ENCODE measurements around the gene ZBTB46.

Gene ZBTB46

GRCh38 chr20:63745961-63746731, 84.9 kb downstream of the ZBTB46 start:
- Mint-ChIP-seq H3K4me3 (no peak overlapping the region), H3K36me3 (no peaks in the 10 kb centered on the region), H3K27me3 (no peaks in the 10 kb centered on the region), H3K4me1 (peaks cover 16% of the 10 kb centered on the region), H3K27ac (no peak overlapping the region), H3K9me3 (no peaks in the 10 kb centered on the region)

GRCh38 chr20:63745424-63745805, 85.6 kb downstream of the ZBTB46 start:
- Mint-ChIP-seq H3K27me3 (no peaks in the 10 kb centered on the region), H3K4me1 (peaks cover 10% of the 10 kb centered on the region), H3K36me3 (no peaks in the 10 kb centered on the region), H3K4me3 (no peak overlapping the region), H3K9me3 (no peaks in the 10 kb centered on the region), H3K27ac (no peak overlapping the region)

- Mint-ChIP-seq H3K4me3 (no peak overlapping the region), H3K36me3 (no peaks in the 10 kb centered on the region), H3K4me1 (peaks cover 10% of the 10 kb centered on the region), H3K27ac (no peak overlapping the region), H3K27me3 (no peaks in the 10 kb centered on the region), H3K9me3 (no peaks in the 10 kb centered on the region)
Observed at GRCh38 chr20:63744574-63745423, 86.3 kb downstream of the ZBTB46 start.

DNA sequence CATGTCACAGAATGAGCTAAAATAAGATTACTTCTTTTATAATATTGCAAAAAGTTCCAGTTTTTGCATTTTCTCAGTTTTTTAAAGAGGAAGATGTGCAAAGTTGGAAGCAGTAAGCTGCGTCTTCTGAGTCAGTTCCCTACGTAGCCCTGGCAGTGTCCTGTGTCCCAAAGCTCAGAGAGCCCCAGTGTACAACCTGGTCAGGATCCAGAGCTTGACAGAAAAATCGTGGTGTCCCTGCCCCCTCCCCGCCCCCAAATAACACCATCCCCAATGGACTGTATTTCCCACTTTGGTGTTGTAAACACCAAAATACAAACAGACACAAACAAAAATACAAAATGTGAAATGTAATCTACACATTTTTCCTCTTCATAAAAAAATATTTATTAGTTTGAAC, 86.9 kb downstream of the ZBTB46 start:
- Mint-ChIP-seq H3K27ac (no peak overlapping the region), H3K9me3 (no peaks in the 10 kb centered on the region), H3K27me3 (no peaks in the 10 kb centered on the region), H3K4me1 (peaks cover 6% of the 10 kb centered on the region), H3K4me3 (no peak overlapping the region), H3K36me3 (no peaks in the 10 kb centered on the region)

DNA sequence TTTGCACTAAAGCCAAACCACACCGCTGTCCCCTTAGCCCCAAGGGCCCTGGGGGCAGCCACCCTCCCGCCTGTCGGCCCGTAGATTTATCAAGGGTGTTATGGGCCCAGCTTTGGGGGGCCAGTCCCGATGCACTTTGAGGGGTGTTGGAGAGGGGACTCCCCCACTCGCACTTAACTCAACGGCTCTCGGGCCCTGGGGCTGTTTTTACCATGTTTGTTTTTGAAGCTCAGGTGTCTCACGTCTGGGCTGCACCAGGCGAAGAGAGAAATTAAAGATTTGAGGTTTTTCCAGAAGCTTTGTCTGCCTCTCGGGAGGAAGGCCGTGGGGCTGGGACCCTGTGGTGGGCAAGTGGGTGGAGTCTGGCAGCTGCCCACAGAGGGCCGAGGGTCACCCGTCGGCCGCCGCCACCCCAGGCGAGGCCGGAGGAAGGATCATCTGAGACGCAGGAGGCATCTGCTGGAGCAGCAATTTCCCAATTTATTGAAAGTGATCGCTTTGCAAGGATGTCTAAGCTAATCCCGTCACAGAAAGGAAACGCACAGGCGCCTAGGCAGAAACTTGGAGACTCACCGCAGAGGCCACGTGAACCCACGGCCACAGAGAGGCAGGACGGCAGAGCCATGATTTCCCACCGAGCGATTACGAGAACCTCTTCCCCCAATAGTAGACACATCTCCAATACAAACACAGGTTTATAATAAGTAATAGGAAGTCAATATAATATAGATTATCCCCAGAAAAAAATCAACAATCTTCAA, 87.7 kb downstream of the ZBTB46 start:
- no peak overlapping the region for H3K27ac Mint-ChIP-seq
- H3K36me3 Mint-ChIP-seq = no peaks in the 10 kb centered on the region
- H3K4me1 Mint-ChIP-seq = no peaks in the 10 kb centered on the region
- H3K9me3 Mint-ChIP-seq = no peaks in the 10 kb centered on the region
- H3K27me3 Mint-ChIP-seq = no peaks in the 10 kb centered on the region
- H3K4me3 Mint-ChIP-seq = no peak overlapping the region

- H3K36me3 Mint-ChIP-seq = no peaks in the 10 kb centered on the region
- no peak overlapping the region for H3K4me3 Mint-ChIP-seq
- no peaks in the 10 kb centered on the region for H3K27me3 Mint-ChIP-seq
- no peaks in the 10 kb centered on the region for H3K4me1 Mint-ChIP-seq
- H3K9me3 Mint-ChIP-seq = no peaks in the 10 kb centered on the region
- no peak overlapping the region for H3K27ac Mint-ChIP-seq
Observed at GRCh38 chr20:63742381-63743024, 88.6 kb downstream of the ZBTB46 start.

GRCh38 chr20:63741676-63742380, 89.2 kb downstream of the ZBTB46 start:
- Mint-ChIP-seq H3K4me3 (peak overlapping the region; percentile 15), H3K27ac (no peak overlapping the region), H3K4me1 (no peaks in the 10 kb centered on the region), H3K36me3 (no peaks in the 10 kb centered on the region), H3K27me3 (no peaks in the 10 kb centered on the region), H3K9me3 (no peaks in the 10 kb centered on the region)

GRCh38 chr20:63741354-63741675, 89.7 kb downstream of the ZBTB46 start:
- H3K27ac Mint-ChIP-seq = no peak overlapping the region
- H3K27me3 Mint-ChIP-seq = no peaks in the 10 kb centered on the region
- peaks cover 5% of the 10 kb centered on the region for H3K4me1 Mint-ChIP-seq
- peak overlapping the region; percentile 15 for H3K4me3 Mint-ChIP-seq
- H3K36me3 Mint-ChIP-seq = no peaks in the 10 kb centered on the region
- no peaks in the 10 kb centered on the region for H3K9me3 Mint-ChIP-seq

DNA sequence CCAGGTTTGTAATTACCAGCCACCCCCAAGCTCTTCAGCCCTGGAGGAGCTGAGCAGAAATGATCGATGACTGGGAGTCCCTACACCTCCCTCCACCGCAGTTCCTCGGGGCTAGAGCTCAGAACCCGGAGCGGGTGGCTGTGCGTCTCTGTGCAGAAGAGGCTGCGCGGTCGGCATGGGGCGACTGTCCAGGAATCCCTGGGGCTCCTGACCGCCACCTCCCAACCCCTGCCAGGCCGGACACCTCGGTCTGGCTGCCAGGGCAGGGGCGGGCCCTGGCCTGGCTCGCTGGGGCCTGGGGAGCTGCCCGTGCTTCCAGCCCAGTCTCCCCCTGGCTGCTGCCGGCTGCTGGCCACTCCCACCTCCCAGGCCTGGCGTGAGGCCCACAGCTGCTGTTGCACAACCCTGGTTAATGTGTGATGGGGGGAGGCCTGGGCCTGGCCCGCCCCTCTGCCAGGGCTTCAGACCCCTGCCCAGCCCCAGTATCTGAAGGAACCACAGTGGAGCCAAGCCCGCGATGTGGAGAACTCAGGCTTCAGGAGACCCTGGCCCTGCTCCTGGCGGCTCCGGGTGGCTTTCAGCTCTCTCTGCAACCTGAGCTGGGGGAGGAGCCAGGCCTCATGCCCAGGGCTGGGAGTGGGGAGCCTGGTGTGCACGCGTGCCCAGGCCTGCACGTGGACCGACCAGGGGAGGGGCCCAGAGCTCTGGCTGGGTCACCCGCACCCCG, 90.3 kb downstream of the ZBTB46 start:
- no peak overlapping the region for H3K27ac Mint-ChIP-seq
- H3K27me3 Mint-ChIP-seq = no peaks in the 10 kb centered on the region
- H3K36me3 Mint-ChIP-seq = no peaks in the 10 kb centered on the region
- no peaks in the 10 kb centered on the region for H3K9me3 Mint-ChIP-seq
- H3K4me3 Mint-ChIP-seq = peak overlapping the region; percentile 49
- H3K4me1 Mint-ChIP-seq = peaks cover 10% of the 10 kb centered on the region

DNA sequence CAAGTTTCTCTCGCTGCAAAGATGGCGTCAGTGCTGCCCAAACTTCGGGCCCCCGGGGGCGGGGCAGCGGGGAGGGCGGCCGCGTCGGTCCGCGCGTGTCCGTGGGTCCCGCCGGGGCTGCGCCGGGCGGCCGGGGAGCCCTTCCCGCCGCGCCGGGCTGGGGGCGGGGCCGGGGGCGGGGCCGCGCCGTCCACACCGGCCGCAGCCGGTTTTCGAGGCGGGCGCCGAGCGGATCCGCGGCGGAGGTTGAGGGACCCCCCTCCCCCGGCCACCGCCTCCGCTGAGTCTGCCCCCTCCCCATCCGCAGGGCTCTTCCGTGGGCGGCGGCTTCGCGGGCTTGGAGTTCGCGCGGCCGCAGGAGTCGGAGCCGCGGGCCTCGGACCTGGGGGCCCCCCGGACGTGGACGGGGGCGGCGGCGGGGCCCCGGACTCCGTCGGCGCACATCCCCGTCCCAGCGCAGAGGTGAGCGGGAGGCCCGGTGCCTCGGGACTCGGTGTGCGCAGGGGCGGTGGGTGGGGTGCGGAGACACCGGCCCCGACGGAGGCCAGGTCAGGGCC, 90.9 kb downstream of the ZBTB46 start:
- Mint-ChIP-seq H3K27me3 (no peaks in the 10 kb centered on the region), H3K36me3 (no peaks in the 10 kb centered on the region), H3K27ac (no peak overlapping the region), H3K9me3 (no peaks in the 10 kb centered on the region), H3K4me3 (peak overlapping the region; percentile 49), H3K4me1 (peaks cover 14% of the 10 kb centered on the region)

DNA sequence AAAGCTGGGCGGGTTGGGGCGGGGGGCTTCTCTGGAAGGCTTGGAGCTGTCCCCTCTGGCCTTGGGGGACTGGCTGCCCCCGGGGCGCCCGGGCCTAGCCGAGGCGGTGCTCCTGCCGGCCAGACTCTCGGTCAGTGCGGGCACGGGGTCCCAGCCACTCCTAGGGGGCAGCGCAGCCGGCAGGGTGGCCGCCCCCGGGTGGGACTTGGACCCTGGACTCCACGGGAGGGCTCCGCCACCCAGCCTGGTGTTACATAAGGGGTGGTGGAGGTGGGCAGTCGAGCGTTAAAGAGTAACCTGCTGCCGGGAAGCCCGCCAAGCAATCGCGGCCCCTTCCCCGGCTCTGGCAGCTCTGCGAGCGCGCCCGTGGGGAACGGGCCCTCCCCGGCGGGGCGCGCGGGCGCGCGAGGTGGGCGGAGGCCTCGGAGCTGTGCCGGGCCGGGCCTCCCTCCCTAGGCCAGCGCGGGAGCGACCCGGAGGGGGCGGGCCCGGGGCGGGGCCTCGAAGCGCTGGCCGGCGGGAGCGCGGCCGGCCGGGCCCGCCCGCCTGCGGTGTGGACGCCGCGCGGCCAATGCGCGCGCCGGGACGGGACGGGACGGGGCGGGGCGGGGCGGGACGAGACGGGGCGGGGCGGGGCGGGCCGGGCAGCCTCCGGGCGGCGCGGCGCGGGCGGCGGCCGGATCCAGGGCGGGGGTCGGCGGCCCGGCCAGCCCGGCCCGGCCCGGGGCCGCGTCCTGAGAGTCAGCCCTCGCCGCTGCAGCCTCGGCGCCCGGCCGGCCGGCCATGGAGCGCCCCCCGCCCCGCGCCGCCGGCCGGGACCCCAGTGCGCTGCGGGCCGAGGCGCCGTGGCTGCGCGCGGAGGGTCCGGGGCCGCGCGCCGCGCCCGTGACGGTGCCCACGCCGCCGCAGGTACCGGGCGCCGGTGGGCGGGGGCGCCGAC, 91.7 kb downstream of the ZBTB46 start, which contains the start of gene SLC2A4RG:
Gene SLC2A4RG, plus strand, starts transcription at position 647 of the 940 bp plus-strand sequence. Its CDS starts 137 bp downstream, at position 784.
- Mint-ChIP-seq H3K27ac (no peak within 1 kb of the TSS), H3K36me3 (no peaks in the 10 kb centered on the region), H3K4me3 (peak within 1 kb of the TSS; percentile 49)

DNA sequence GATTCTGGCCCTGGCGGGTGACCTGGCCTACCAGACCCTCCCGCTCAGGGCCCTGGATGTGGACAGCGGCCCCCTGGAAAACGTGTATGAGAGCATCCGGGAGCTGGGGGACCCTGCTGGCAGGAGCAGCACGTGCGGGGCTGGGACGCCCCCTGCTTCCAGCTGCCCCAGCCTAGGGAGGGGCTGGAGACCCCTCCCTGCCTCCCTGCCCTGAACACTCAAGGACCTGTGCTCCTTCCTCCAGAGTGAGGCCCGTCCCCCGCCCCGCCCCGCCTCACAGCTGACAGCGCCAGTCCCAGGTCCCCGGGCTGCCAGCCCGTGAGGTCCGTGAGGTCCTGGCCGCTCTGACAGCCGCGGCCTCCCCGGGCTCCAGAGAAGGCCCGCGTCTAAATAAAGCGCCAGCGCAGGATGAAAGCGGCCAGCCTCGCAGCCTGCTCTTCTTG, 92.4 kb downstream of the ZBTB46 start:
- H3K9me3 Mint-ChIP-seq = no peaks in the 10 kb centered on the region
- no peaks in the 10 kb centered on the region for H3K27me3 Mint-ChIP-seq
- H3K4me1 Mint-ChIP-seq = peaks cover 24% of the 10 kb centered on the region
- no peak overlapping the region for H3K27ac Mint-ChIP-seq
- H3K36me3 Mint-ChIP-seq = peaks cover 4% of the 10 kb centered on the region
- H3K4me3 Mint-ChIP-seq = peak overlapping the region; percentile 42

More for the DNA sequence above, 91.7 kb downstream of the ZBTB46 start, which contains the start of gene SLC2A4RG:
- Mint-ChIP-seq H3K4me1 (peaks cover 17% of the 10 kb centered on the region), H3K27me3 (no peaks in the 10 kb centered on the region), H3K9me3 (no peaks in the 10 kb centered on the region)

Measured in activated naive CD4-positive, alpha-beta T cell treated with anti-CD3 and anti-CD28 coated beads, Interleukin-2, amount 50 U/mL, for 24 hours (primary cell).